NCI-H446 treated with DMSO at 0.1 percent for 48 hours (cell line): Measurements from ENCODE around the gene SMIM24.
"Not testable (repeated sequence)": the region's sequence is repeated elsewhere in the genome, so short reads cannot be mapped to it uniquely, and the experiment has no call there.

ENCODE experiments used
- DNase-seq: peaks from one replicate; lab custom pipeline; 2025; lab: John Stamatoyannopoulos, UW

Gene SMIM24

GRCh38 chr19:3480383-3481091 lies at the start of gene SMIM24:
TSS of gene SMIM24 (minus strand) at chr19:3480525. CDS start at chr19:3480463, 62 bp downstream.
- DNase-seq = no peak

GRCh38 chr19:3529299-3529698 lies 49.0 kb upstream of the SMIM24 start:
- DNase-seq = not testable (repeated sequence)

- no peak for DNase-seq
These were observed 48.4 kb upstream of the SMIM24 start for GRCh38 chr19:3528539-3529211.

- no peak for DNase-seq
These were observed 47.8 kb upstream of the SMIM24 start for GRCh38 chr19:3528080-3528479.

GRCh38 chr19:3527238-3527910 lies 47.0 kb upstream of the SMIM24 start:
- no peak for DNase-seq

GRCh38 chr19:3526507-3527237 lies 46.3 kb upstream of the SMIM24 start:
- no peak for DNase-seq

GRCh38 chr19:3524904-3525451 lies 44.7 kb upstream of the SMIM24 start:
- no peak for DNase-seq

- no peak for DNase-seq
These were observed 43.9 kb upstream of the SMIM24 start for GRCh38 chr19:3524078-3524842.

GRCh38 chr19:3523361-3524077 lies 43.2 kb upstream of the SMIM24 start:
- no peak for DNase-seq

- DNase-seq = no peak
These were observed 42.4 kb upstream of the SMIM24 start for GRCh38 chr19:3522421-3523360.

GRCh38 chr19:3521104-3521445 lies 40.8 kb upstream of the SMIM24 start:
- no peak for DNase-seq

- no peak for DNase-seq
These were observed 40.1 kb upstream of the SMIM24 start for GRCh38 chr19:3520166-3521103.

GRCh38 chr19:3519126-3519525 lies 38.8 kb upstream of the SMIM24 start:
- DNase-seq = no peak

- no peak for DNase-seq
These were observed 38.3 kb upstream of the SMIM24 start for GRCh38 chr19:3518659-3519058.

GRCh38 chr19:3518255-3518654 lies 37.9 kb upstream of the SMIM24 start:
- DNase-seq = no peak

GRCh38 chr19:3517638-3518037 lies 37.3 kb upstream of the SMIM24 start:
- no peak for DNase-seq

- DNase-seq = peak; percentile 24
These were observed 36.4 kb upstream of the SMIM24 start for GRCh38 chr19:3516675-3517207.

- no peak for DNase-seq
These were observed 35.6 kb upstream of the SMIM24 start for GRCh38 chr19:3515891-3516422.
